Lower lobe of right lung (tissue), 2 donors: Measurements from ENCODE around the gene CDKN2B. TPM values are rescaled to one million over a fixed set of nuclear protein-coding genes. Genes with fewer than 3 reads are reported as not detected.

ENCODE experiments used
- ATAC-seq, 2 donors: fragments of 200-7000 bp; cut with Tn5 transposase; one replicate each; pipeline ENCODE4 v1.9.1; 2020 to 2022; ENCODE audit warnings: mild to moderate bottlenecking in 2 of 2, moderate library complexity in 2 of 2
- DNase-seq: peaks from one replicate; pipeline ENCODE4 v3.0.0-alpha.2; 2020
- H3K27ac ChIP-seq: fragments of 200-600 bp; one replicate; pipeline ENCODE4 v1.8.0; 2022
- H3K27me3 ChIP-seq: fragments of 200-600 bp; one replicate; pipeline ENCODE4 v1.8.0; 2022; ENCODE audit warnings: low read depth
- H3K36me3 ChIP-seq: fragments of 200-600 bp; one replicate; pipeline ENCODE4 v1.8.0; 2022; ENCODE audit warnings: mild to moderate bottlenecking
- H3K4me1 ChIP-seq: fragments of 200-600 bp; one replicate; pipeline ENCODE4 v1.8.0; 2022
- H3K4me3 ChIP-seq: fragments of 200-600 bp; one replicate; pipeline ENCODE4 v1.8.0; 2022; ENCODE audit warnings: mild to moderate bottlenecking
- H3K9me3 ChIP-seq: fragments of 200-600 bp; one replicate; pipeline ENCODE4 v1.8.0; 2022
- CTCF ChIP-seq: fragments of 200-600 bp; IDR thresholded peaks from one replicate; pipeline ENCODE4 v1.8.0; 2022; ENCODE audit warnings: antibody characterized with exemption, mild to moderate bottlenecking
- intact Hi-C: fragments of 100-400 bp; cut with DNase I; formaldehyde crosslinking; loops from one replicate; pipeline ENCODE4 v1.11.0; 2022
- total RNA-seq: library from RNA; stranded (reverse); fragmentation: NEBNext Ultra II Directional; extraction: Animal tissue kit (Norgen Biotek cat#: 25700); gene quantifications from one replicate; pipeline ENCODE4 v1.2.1, GENCODE V29; 2021
- donor health status: DM: no; HTN: yes; CAD: no; lungs with severe emphysema.

CDKN2B gene
- total RNA-seq, 1 donor from 2014 or later = 17.9 TPM

GRCh38 chr9:22008384-22008716 is 755 bp downstream of the CDKN2B start:
- Histone ChIP-seq H3K27me3 (peaks cover 27% of the 10 kb centered on the region), H3K4me1 (peaks cover 18% of the 10 kb centered on the region), H3K9me3 (no peaks in the 10 kb centered on the region), H3K27ac (peak overlapping the region; percentile 87), H3K4me3 (peak overlapping the region; percentile 73), H3K36me3 (no peaks in the 10 kb centered on the region)
- no peak for TF ChIP-seq CTCF
- ATAC-seq (no peak), DNase-seq (no peak)
- intact Hi-C loops = no loop called here

GRCh38 chr9:22005702-22006606 is 3.2 kb downstream of the CDKN2B start:
- no peak overlapping the region for H3K27ac ChIP-seq
- H3K27me3 ChIP-seq = peaks cover 28% of the 10 kb centered on the region
- no peaks in the 10 kb centered on the region for H3K9me3 ChIP-seq
- no peak for TF ChIP-seq CTCF
- DNase-seq (no peak), ATAC-seq (no peak)
- intact Hi-C loops = no loop called here
- H3K4me3 ChIP-seq = no peak overlapping the region
- H3K36me3 ChIP-seq = no peaks in the 10 kb centered on the region
- peaks cover 18% of the 10 kb centered on the region for H3K4me1 ChIP-seq

GRCh38 chr9:22005021-22005701 is 3.9 kb downstream of the CDKN2B start:
- ATAC-seq (no peak), DNase-seq (no peak)
- no peaks in the 10 kb centered on the region for H3K36me3 ChIP-seq
- intact Hi-C loops = no loop called here
- H3K4me3 ChIP-seq = no peak overlapping the region
- no peak for TF ChIP-seq CTCF
- peaks cover 18% of the 10 kb centered on the region for H3K4me1 ChIP-seq
- no peak overlapping the region for H3K27ac ChIP-seq
- peaks cover 28% of the 10 kb centered on the region for H3K27me3 ChIP-seq
- H3K9me3 ChIP-seq = no peaks in the 10 kb centered on the region

- DNase-seq = no peak
- H3K9me3 ChIP-seq = no peaks in the 10 kb centered on the region
- no peak overlapping the region for H3K27ac ChIP-seq
- H3K27me3 ChIP-seq = peaks cover 22% of the 10 kb centered on the region
- no peak for ATAC-seq
- intact Hi-C loops = no loop called here
- H3K4me3 ChIP-seq = no peak overlapping the region
- no peak for TF ChIP-seq CTCF
- H3K36me3 ChIP-seq = no peaks in the 10 kb centered on the region
- no peaks in the 10 kb centered on the region for H3K4me1 ChIP-seq
Measured at GRCh38 chr9:22002038-22002437, 7.1 kb downstream of the CDKN2B start.

- H3K36me3 ChIP-seq = no peaks in the 10 kb centered on the region
- intact Hi-C loops = no loop called here
- ATAC-seq (no peak), DNase-seq (no peak)
- peaks cover 12% of the 10 kb centered on the region for H3K4me1 ChIP-seq
- H3K9me3 ChIP-seq = no peaks in the 10 kb centered on the region
- H3K27me3 ChIP-seq = peaks cover 6% of the 10 kb centered on the region
- no peak for TF ChIP-seq CTCF
- no peak overlapping the region for H3K4me3 ChIP-seq
- no peak overlapping the region for H3K27ac ChIP-seq
Measured at GRCh38 chr9:21998026-21998425, 11.1 kb downstream of the CDKN2B start.
